Neural crest cell (in vitro differentiated cells): ENCODE data around the gene CADPS. TPM values are rescaled to one million over a fixed set of nuclear protein-coding genes. Genes with fewer than 3 reads are reported as not detected.

Experiments used
- DNase-seq: peaks from one replicate; pipeline ENCODE4 v3.0.0; 2021; ENCODE audit warnings: low read depth, mixed read lengths, low spot score
- H3K27ac Mint-ChIP-seq: one replicate; pipeline ENCODE4 v1.8.0; 2021; ENCODE audit warnings: mild to moderate bottlenecking, mixed read lengths; ENCODE audit not compliant: unreplicated experiment
- H3K27me3 Mint-ChIP-seq: 2 replicates; pipeline ENCODE4 v1.8.0; 2021; ENCODE audit warnings: low read depth, mild to moderate bottlenecking, mixed read lengths
- H3K36me3 Mint-ChIP-seq: 2 replicates; pipeline ENCODE4 v1.8.0; 2021; ENCODE audit warnings: low read depth, mild to moderate bottlenecking, mixed read lengths
- H3K4me1 Mint-ChIP-seq: 2 replicates; pipeline ENCODE4 v1.8.0; 2021; ENCODE audit warnings: mixed read lengths
- H3K4me3 Mint-ChIP-seq: one replicate; pipeline ENCODE4 v1.8.0; 2021; ENCODE audit warnings: mild to moderate bottlenecking, mixed read lengths
- H3K9me3 Mint-ChIP-seq: 2 replicates; pipeline ENCODE4 v1.8.0; 2021; ENCODE audit warnings: mixed read lengths
- total RNA-seq: library from RNA; stranded (reverse); gene quantifications from 2 replicates; pipeline ENCODE4 v1.2.1, GENCODE V29; 2021
- TF ChIP-seq, protein P1 (sequence below): fragments of 200-600 bp; sonication (generic); conservative IDR thresholded peaks from 2 replicates; pipeline ENCODE4 v1.5.0; 2021; ENCODE audit warnings: antibody characterized with exemption, mild to moderate bottlenecking

The CADPS gene
- total RNA-seq, 1 donor from 2014 or later = 9.3 TPM

DNA sequence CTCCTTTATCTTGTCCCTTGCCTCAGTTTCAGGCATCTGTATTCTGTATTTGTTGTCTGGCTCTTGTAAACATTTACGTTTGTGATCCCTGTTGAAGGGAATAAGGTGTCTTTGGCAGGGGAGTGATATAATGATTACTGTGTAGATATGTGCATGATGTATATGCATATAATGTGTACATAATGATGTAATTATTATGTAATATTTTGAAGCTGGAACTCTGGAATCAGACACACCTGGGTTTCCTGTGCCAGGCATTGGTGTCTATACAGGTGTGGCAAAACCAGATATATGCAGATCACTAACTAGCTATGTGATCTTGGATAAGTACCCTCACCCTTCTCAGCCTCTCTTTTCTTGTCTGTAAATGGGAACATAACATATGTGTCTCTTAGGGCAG lies 260.7 kb downstream of the CADPS start:
- peaks cover 5% of the 10 kb centered on the region for H3K4me1 Mint-ChIP-seq
- TF ChIP-seq, protein P1, sequence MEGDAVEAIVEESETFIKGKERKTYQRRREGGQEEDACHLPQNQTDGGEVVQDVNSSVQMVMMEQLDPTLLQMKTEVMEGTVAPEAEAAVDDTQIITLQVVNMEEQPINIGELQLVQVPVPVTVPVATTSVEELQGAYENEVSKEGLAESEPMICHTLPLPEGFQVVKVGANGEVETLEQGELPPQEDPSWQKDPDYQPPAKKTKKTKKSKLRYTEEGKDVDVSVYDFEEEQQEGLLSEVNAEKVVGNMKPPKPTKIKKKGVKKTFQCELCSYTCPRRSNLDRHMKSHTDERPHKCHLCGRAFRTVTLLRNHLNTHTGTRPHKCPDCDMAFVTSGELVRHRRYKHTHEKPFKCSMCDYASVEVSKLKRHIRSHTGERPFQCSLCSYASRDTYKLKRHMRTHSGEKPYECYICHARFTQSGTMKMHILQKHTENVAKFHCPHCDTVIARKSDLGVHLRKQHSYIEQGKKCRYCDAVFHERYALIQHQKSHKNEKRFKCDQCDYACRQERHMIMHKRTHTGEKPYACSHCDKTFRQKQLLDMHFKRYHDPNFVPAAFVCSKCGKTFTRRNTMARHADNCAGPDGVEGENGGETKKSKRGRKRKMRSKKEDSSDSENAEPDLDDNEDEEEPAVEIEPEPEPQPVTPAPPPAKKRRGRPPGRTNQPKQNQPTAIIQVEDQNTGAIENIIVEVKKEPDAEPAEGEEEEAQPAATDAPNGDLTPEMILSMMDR = no peak

DNA sequence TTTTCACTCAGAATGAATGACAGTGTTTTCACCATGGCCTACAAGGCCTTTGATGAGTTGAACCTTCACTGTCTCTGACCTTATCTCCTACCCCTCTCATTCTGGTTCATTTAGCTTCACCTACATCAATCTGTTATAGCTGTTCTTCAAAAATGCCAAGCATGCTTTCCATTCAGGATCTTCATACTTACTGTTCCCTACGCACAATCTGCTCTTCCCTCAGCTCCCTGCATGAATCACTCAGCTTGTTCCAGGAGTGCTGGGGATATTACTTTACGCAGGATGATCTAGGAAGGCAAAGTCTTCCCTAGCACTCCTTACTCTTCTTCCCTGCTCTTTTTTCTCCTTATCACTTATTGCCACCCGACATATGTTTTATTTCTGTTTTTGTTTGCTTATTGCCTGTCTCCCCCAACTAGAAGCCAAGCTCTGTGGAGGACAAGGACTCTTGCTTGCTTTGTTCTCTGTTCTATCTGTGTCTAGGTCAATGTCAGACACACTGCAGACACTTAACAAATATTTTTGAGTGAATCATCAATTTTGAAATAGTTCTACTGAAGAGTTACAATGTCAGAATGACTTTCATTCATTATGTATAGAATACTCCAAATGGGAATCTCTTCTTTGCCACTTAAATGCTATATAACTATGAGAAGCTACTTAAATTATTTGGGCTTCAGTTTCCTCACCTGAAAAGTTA lies 263.5 kb downstream of the CADPS start:
- TF ChIP-seq, protein P1 = no peak
- Mint-ChIP-seq H3K27me3 (peaks cover 18% of the 10 kb centered on the region), H3K36me3 (no peaks in the 10 kb centered on the region), H3K27ac (no peak overlapping the region), H3K9me3 (peaks cover 2% of the 10 kb centered on the region), H3K4me1 (peaks cover 3% of the 10 kb centered on the region), H3K4me3 (no peak overlapping the region)
- DNase-seq = no peak

More for the DNA sequence above, 260.7 kb downstream of the CADPS start:
- H3K27ac Mint-ChIP-seq = no peak overlapping the region
- no peak for DNase-seq
- peaks cover 27% of the 10 kb centered on the region for H3K27me3 Mint-ChIP-seq
- H3K9me3 Mint-ChIP-seq = no peaks in the 10 kb centered on the region
- H3K36me3 Mint-ChIP-seq = no peaks in the 10 kb centered on the region
- no peak overlapping the region for H3K4me3 Mint-ChIP-seq

DNA sequence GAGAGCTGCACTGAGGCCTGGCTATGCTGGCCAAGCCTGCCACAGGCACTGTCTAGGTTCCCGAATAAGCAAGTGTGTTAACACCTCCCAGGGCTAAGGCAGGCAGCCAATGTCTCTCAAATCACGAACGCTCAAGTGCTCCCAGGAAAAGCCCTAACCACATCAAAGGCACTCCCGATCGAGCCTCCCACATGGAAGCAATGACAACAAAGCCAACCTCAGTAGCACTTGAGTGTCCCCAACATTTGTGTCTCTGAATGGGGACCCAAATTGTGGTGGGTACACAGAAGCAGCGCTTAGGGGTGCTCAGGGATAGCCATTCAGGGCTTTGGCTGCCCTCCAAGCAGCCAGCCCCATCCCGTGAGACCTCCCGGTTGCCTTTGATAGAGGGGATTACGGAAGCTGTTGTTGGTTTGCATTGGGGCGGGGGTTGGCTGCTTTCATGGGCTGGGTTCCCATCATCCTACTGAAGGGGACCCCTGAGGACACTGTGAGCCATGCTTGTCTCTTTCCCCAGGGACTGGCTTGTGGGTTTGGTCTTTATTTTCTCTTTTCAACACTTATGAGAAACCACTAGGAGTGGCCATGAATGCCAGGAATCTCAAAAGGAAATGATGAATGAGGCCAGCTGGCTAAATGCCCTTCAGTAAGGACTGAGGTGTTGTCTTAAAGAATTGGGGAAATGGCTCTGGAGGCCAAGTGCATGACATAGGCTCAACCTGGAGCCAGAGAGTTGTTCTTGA lies 267.8 kb downstream of the CADPS start:
- H3K9me3 Mint-ChIP-seq = peaks cover 2% of the 10 kb centered on the region
- peaks cover 3% of the 10 kb centered on the region for H3K27me3 Mint-ChIP-seq
- no peaks in the 10 kb centered on the region for H3K36me3 Mint-ChIP-seq
- no peak overlapping the region for H3K4me3 Mint-ChIP-seq
- H3K4me1 Mint-ChIP-seq = peaks cover 7% of the 10 kb centered on the region
- TF ChIP-seq, protein P1 = no peak
- DNase-seq = no peak
- no peak overlapping the region for H3K27ac Mint-ChIP-seq

DNA sequence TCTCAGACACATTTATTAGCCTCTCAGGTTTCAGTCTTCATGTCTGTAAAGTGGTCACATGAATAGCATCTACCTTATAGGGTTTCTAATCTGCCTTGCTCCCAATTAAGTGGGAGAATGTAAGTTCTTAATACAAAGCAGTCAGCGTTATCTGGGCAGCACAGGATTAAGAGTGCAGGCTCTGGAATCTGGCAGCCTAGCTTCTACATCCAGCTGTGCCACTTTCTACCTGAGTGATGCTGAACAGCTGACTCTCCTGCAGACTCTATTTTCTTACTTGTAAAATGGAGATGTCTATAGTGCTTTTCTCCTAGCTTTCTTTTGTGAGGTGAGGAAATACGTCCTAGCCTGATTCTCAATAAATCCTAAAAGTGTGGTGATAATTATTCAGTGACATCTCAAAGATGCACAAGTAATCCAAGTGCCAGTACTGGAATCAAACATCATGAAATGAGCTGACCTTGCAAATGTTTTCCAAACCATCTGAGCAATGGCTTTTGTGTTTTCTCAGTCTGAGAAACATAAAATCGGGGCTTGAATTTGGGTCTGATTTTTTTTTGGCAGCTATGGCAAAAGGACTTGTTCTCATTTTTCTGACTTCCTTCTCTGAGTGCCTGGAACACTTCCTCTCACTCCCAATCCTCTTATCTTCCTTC lies 269.7 kb downstream of the CADPS start:
- TF ChIP-seq, protein P1 = no peak
- peaks cover 2% of the 10 kb centered on the region for H3K9me3 Mint-ChIP-seq
- no peak overlapping the region for H3K27ac Mint-ChIP-seq
- DNase-seq = no peak
- no peak overlapping the region for H3K4me3 Mint-ChIP-seq
- H3K4me1 Mint-ChIP-seq = peaks cover 11% of the 10 kb centered on the region
- H3K27me3 Mint-ChIP-seq = peaks cover 6% of the 10 kb centered on the region
- no peaks in the 10 kb centered on the region for H3K36me3 Mint-ChIP-seq

DNA sequence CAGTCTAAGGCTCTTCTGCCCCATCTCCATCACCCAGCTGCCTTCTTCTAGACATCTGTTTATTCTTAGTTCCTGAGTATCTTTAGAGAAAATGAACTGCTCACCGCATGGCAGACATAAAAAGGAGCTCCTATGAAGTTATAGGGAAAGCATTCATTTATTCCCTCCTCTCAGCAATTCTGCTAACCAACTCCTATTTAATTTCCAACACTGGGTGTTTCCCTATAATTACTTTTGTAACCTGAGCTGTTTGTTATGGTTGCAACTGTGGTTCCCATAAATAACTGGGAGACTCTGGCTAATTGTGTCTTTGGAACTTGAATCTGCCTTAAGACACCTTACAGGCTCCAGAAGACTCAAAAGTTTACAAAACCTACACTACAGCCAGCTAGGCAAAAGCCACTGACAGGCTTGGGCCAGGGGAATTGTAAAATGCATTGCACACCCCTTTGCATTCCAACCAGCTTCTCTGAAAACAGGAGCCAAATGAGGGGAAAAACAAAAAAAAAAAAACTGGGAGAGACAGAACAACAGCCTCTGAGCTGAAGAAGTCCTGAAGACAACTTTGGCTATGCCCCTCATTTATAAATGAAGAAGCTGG lies 270.4 kb downstream of the CADPS start:
- no peak overlapping the region for H3K4me3 Mint-ChIP-seq
- H3K4me1 Mint-ChIP-seq = peaks cover 11% of the 10 kb centered on the region
- H3K9me3 Mint-ChIP-seq = peaks cover 2% of the 10 kb centered on the region
- DNase-seq = no peak
- TF ChIP-seq, protein P1 = no peak
- no peak overlapping the region for H3K27ac Mint-ChIP-seq
- no peaks in the 10 kb centered on the region for H3K36me3 Mint-ChIP-seq
- peaks cover 6% of the 10 kb centered on the region for H3K27me3 Mint-ChIP-seq
